Measurements from ENCODE around the gene NAV2.

GRCh38 chr11:19882356-19882755 lies 169.7 kb downstream of the NAV2 start:
- no peak for TF ChIP-seq CTCF (conservative IDR thresholded peaks at IDR 0.05 in 1 of 2, IDR thresholded peaks at IDR 0.05 in 1 of 2; ENCODE audit: extremely low read depth in 1 of 2, insufficient read depth in 1 of 2, low read depth in 1 of 2, low read length in 2 of 2)
- TF ChIP-seq EZH2 (IDR thresholded peaks at IDR 0.05; ENCODE audit: borderline replicate concordance, low read length), result no peak
